ENCODE results near the gene FCRL3. TPM values are rescaled to one million over a fixed set of nuclear protein-coding genes. Genes with fewer than 3 reads are reported as not detected.

FCRL3 gene
- total RNA-seq, 1 donor from 2014 or later = 0.25 TPM

GRCh38 chr1:157691285-157691920, 9.2 kb downstream of the FCRL3 start:
- intact Hi-C loops (cut with micrococcal nuclease) = loop anchor here (10.0 kb wide), 1 partner anchor 107 kb away; no protein-coding TSS in a partner anchor

- intact Hi-C loops (cut with micrococcal nuclease) = no loop called here
Observed at GRCh38 chr1:157682710-157683437, 17.7 kb downstream of the FCRL3 start.

- intact Hi-C loops (cut with micrococcal nuclease) = no loop called here
Observed at GRCh38 chr1:157678721-157679120, 21.8 kb downstream of the FCRL3 start.

GRCh38 chr1:157673008-157673407, 27.6 kb downstream of the FCRL3 start:
- intact Hi-C loops (cut with micrococcal nuclease) = no loop called here

GRCh38 chr1:157671895-157672294, 28.7 kb downstream of the FCRL3 start:
- intact Hi-C loops (cut with micrococcal nuclease) = no loop called here

GRCh38 chr1:157659576-157660247, 40.9 kb downstream of the FCRL3 start:
- intact Hi-C loops (cut with micrococcal nuclease) = no loop called here

GRCh38 chr1:157658571-157658970, 42.0 kb downstream of the FCRL3 start:
- intact Hi-C loops (cut with micrococcal nuclease) = no loop called here

GRCh38 chr1:157653494-157653873, 47.1 kb downstream of the FCRL3 start:
- intact Hi-C loops (cut with micrococcal nuclease) = no loop called here

- intact Hi-C loops (cut with micrococcal nuclease) = no loop called here
Observed at GRCh38 chr1:157652859-157653493, 47.6 kb downstream of the FCRL3 start.

- intact Hi-C loops (cut with micrococcal nuclease) = no loop called here
Observed at GRCh38 chr1:157648317-157648716, 52.3 kb downstream of the FCRL3 start.

GRCh38 chr1:157646144-157646543, 54.4 kb downstream of the FCRL3 start:
- intact Hi-C loops (cut with micrococcal nuclease) = no loop called here

GRCh38 chr1:157641177-157641576, 59.4 kb downstream of the FCRL3 start:
- intact Hi-C loops (cut with micrococcal nuclease) = no loop called here

GRCh38 chr1:157639800-157640199, 60.8 kb downstream of the FCRL3 start:
- intact Hi-C loops (cut with micrococcal nuclease) = no loop called here

- intact Hi-C loops (cut with micrococcal nuclease) = no loop called here
Observed at GRCh38 chr1:157628773-157629172, 71.8 kb downstream of the FCRL3 start.

Other genes starting within 250 kb of the FCRL3 start
- gene FCRL5, start 148.3 kb downstream of the FCRL3 start, total RNA-seq = not detected in 2 replicates
- gene FCRL4, start 102.7 kb downstream of the FCRL3 start, total RNA-seq = not detected in 2 replicates
- not detected in 2 replicates for gene FCRL2, start 76.4 kb upstream of the FCRL3 start, total RNA-seq
- not detected in 2 replicates for gene FCRL1, start 119.4 kb upstream of the FCRL3 start, total RNA-seq
- gene CD5L, start 141.0 kb upstream of the FCRL3 start, total RNA-seq = not detected in 2 replicates